Uterus (tissue), 2 donors: ENCODE data around the gene AOC2.

Source experiments
- POLR2A ChIP-seq, 2 donors: fragments of 450-650 bp; IDR thresholded peaks; one replicate each; pipeline ENCODE4 v1.6.1; 2016; ENCODE audit warnings: antibody characterized with exemption in 2 of 2, mild to moderate bottlenecking in 1 of 2, moderate library complexity in 1 of 2
- TF ChIP-seq, protein P1 (sequence below), 4 experiments: fragments of 200-600 bp in 2 of 4; fragments of 450-650 bp in 2 of 4; sonication (generic) in 2 of 4; IDR thresholded peaks; one replicate each; pipeline ENCODE4 v1.5.1; 2016 to 2019; ENCODE audit warnings: antibody characterized with exemption in 4 of 4, mild to moderate bottlenecking in 2 of 4, moderate library complexity in 1 of 4

DNA sequence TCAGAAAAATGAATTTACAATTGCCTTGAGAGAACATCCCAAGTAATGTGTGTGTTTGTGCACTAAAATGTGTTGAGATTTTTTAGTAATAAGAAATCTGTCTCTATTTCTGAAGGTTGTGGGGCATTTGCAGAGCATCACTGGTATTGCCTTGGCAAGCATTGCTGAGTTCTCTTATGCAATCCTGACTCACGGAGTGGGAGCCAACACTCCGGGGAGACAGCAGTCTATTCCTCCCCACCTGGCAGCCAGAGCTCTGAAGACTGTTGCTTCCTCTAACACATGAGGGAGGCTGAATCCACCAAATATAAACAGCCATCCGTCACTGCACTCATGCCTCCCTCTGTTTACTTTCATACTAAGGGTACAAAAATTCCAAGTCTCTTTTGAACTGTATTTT, 35.1 kb upstream of the AOC2 start:
- TF ChIP-seq, protein P1, sequence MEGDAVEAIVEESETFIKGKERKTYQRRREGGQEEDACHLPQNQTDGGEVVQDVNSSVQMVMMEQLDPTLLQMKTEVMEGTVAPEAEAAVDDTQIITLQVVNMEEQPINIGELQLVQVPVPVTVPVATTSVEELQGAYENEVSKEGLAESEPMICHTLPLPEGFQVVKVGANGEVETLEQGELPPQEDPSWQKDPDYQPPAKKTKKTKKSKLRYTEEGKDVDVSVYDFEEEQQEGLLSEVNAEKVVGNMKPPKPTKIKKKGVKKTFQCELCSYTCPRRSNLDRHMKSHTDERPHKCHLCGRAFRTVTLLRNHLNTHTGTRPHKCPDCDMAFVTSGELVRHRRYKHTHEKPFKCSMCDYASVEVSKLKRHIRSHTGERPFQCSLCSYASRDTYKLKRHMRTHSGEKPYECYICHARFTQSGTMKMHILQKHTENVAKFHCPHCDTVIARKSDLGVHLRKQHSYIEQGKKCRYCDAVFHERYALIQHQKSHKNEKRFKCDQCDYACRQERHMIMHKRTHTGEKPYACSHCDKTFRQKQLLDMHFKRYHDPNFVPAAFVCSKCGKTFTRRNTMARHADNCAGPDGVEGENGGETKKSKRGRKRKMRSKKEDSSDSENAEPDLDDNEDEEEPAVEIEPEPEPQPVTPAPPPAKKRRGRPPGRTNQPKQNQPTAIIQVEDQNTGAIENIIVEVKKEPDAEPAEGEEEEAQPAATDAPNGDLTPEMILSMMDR (IDR thresholded peaks at IDR 0.05): no peak
- TF ChIP-seq POLR2A (IDR thresholded peaks at IDR 0.05): no peak
